Effector memory CD8-positive, alpha-beta T cell (primary cell): ENCODE results near the gene NTN3.

Experiments
- ATAC-seq: fragments of 150-1000 bp; cut with Tn5 transposase; replicated peaks from 2 replicates; pipeline ENCODE4 v1.10.0; 2021; ENCODE audit warnings: mild to moderate bottlenecking, moderate library complexity
- DNase-seq, 3 experiments: peaks; one replicate each; pipeline ENCODE4 v3.0.0; 2021
- H3K27ac Mint-ChIP-seq, 2 donors: one replicate each; pipeline ENCODE4 v1.8.0; 2022; ENCODE audit warnings: mild to moderate bottlenecking in 2 of 2, mixed read lengths in 2 of 2, moderate library complexity in 2 of 2
- H3K27me3 Mint-ChIP-seq, 2 donors: one replicate each; pipeline ENCODE4 v1.8.0; 2022; ENCODE audit warnings: mixed read lengths in 2 of 2
- H3K36me3 Mint-ChIP-seq: one replicate; pipeline ENCODE4 v1.8.0; 2022; ENCODE audit warnings: mild to moderate bottlenecking, moderate library complexity, mixed read lengths; ENCODE audit not compliant: insufficient read depth
- H3K4me1 Mint-ChIP-seq, 2 donors: one replicate each; pipeline ENCODE4 v1.8.0; 2022; ENCODE audit warnings: low read depth in 2 of 2, mixed read lengths in 2 of 2
- H3K4me3 Mint-ChIP-seq, 2 donors: one replicate each; pipeline ENCODE4 v1.8.0; 2022; ENCODE audit warnings: mild to moderate bottlenecking in 2 of 2, mixed read lengths in 2 of 2, moderate library complexity in 2 of 2
- H3K9me3 Mint-ChIP-seq, 2 donors: one replicate each; pipeline ENCODE4 v1.8.0; 2022; ENCODE audit warnings: mixed read lengths in 2 of 2

NTN3 gene

GRCh38 chr16:2494616-2495015, 23.5 kb downstream of the NTN3 start:
- Mint-ChIP-seq H3K27me3 (no peaks in the 10 kb centered on the region), H3K36me3 (peaks cover 3% of the 10 kb centered on the region), H3K27ac (no peak overlapping the region), H3K4me1 (no peaks in the 10 kb centered on the region), H3K9me3 (no peaks in the 10 kb centered on the region), H3K4me3 (no peak overlapping the region)
- no peak for DNase-seq
- no peak for ATAC-seq

- Mint-ChIP-seq H3K36me3 (peaks cover 3% of the 10 kb centered on the region), H3K27ac (no peak overlapping the region), H3K4me1 (no peaks in the 10 kb centered on the region), H3K27me3 (no peaks in the 10 kb centered on the region), H3K4me3 (no peak overlapping the region), H3K9me3 (no peaks in the 10 kb centered on the region)
- no peak for DNase-seq
- no peak for ATAC-seq
Observed at GRCh38 chr16:2495041-2495440, 23.9 kb downstream of the NTN3 start.

GRCh38 chr16:2496223-2497115, 25.4 kb downstream of the NTN3 start:
- Mint-ChIP-seq H3K4me1 (peaks cover 0 to 2% of the 10 kb centered on the region in 2 donors), H3K27me3 (no peaks in the 10 kb centered on the region), H3K27ac (no peak overlapping the region), H3K36me3 (peaks cover 3% of the 10 kb centered on the region), H3K9me3 (no peaks in the 10 kb centered on the region), H3K4me3 (no peak overlapping the region)
- DNase-seq (no peak), ATAC-seq (no peak)

GRCh38 chr16:2497116-2497630, 26.1 kb downstream of the NTN3 start:
- Mint-ChIP-seq H3K9me3 (no peaks in the 10 kb centered on the region), H3K4me3 (no peak overlapping the region), H3K27me3 (no peaks in the 10 kb centered on the region), H3K36me3 (peaks cover 3% of the 10 kb centered on the region), H3K27ac (peak overlapping the region in 1 of 2 donors; percentile 53), H3K4me1 (peaks cover 0 to 2% of the 10 kb centered on the region in 2 donors)
- DNase-seq = no peak
- ATAC-seq = no peak

GRCh38 chr16:2497695-2498484, 26.8 kb downstream of the NTN3 start:
- ATAC-seq = no peak
- Mint-ChIP-seq H3K27me3 (no peaks in the 10 kb centered on the region), H3K27ac (peak overlapping the region in 1 of 2 donors; percentile 53), H3K4me1 (peaks cover 0 to 2% of the 10 kb centered on the region in 2 donors), H3K4me3 (no peak overlapping the region), H3K36me3 (peaks cover 3% of the 10 kb centered on the region), H3K9me3 (no peaks in the 10 kb centered on the region)
- no peak for DNase-seq

GRCh38 chr16:2498531-2499253, 27.6 kb downstream of the NTN3 start:
- H3K36me3 Mint-ChIP-seq = peaks cover 3% of the 10 kb centered on the region
- H3K27me3 Mint-ChIP-seq = no peaks in the 10 kb centered on the region
- no peak for DNase-seq
- no peaks in the 10 kb centered on the region for H3K9me3 Mint-ChIP-seq
- peaks cover 0 to 2% of the 10 kb centered on the region in 2 donors for H3K4me1 Mint-ChIP-seq
- no peak for ATAC-seq
- H3K4me3 Mint-ChIP-seq = no peak overlapping the region
- H3K27ac Mint-ChIP-seq = no peak overlapping the region

- H3K9me3 Mint-ChIP-seq = no peaks in the 10 kb centered on the region
- H3K27ac Mint-ChIP-seq = no peak overlapping the region
- no peak overlapping the region for H3K4me3 Mint-ChIP-seq
- ATAC-seq = no peak
- H3K27me3 Mint-ChIP-seq = no peaks in the 10 kb centered on the region
- H3K36me3 Mint-ChIP-seq = peaks cover 3% of the 10 kb centered on the region
- DNase-seq = no peak
- H3K4me1 Mint-ChIP-seq = peaks cover 0 to 2% of the 10 kb centered on the region in 2 donors
Observed at GRCh38 chr16:2499454-2499853, 28.4 kb downstream of the NTN3 start.

- peak overlapping the region in 1 of 2 donors; percentile 35 for H3K27ac Mint-ChIP-seq
- no peaks in the 10 kb centered on the region for H3K27me3 Mint-ChIP-seq
- no peak for DNase-seq
- H3K4me3 Mint-ChIP-seq = no peak overlapping the region
- H3K4me1 Mint-ChIP-seq = peaks cover 0 to 2% of the 10 kb centered on the region in 2 donors
- no peak for ATAC-seq
- H3K36me3 Mint-ChIP-seq = peaks cover 6% of the 10 kb centered on the region
- no peaks in the 10 kb centered on the region for H3K9me3 Mint-ChIP-seq
Observed at GRCh38 chr16:2499890-2500429, 28.9 kb downstream of the NTN3 start.

- peak overlapping the region in 1 of 2 donors; percentile 35 for H3K27ac Mint-ChIP-seq
- ATAC-seq (no peak), DNase-seq (no peak)
- H3K4me3 Mint-ChIP-seq = no peak overlapping the region
- H3K27me3 Mint-ChIP-seq = no peaks in the 10 kb centered on the region
- peaks cover 6% of the 10 kb centered on the region for H3K36me3 Mint-ChIP-seq
- peaks cover 0 to 2% of the 10 kb centered on the region in 2 donors for H3K4me1 Mint-ChIP-seq
- H3K9me3 Mint-ChIP-seq = no peaks in the 10 kb centered on the region
Observed at GRCh38 chr16:2500430-2500917, 29.4 kb downstream of the NTN3 start.

- Mint-ChIP-seq H3K36me3 (peaks cover 6% of the 10 kb centered on the region), H3K27me3 (no peaks in the 10 kb centered on the region), H3K27ac (no peak overlapping the region), H3K4me3 (no peak overlapping the region), H3K4me1 (peaks cover 0 to 2% of the 10 kb centered on the region in 2 donors), H3K9me3 (no peaks in the 10 kb centered on the region)
- peak; percentile 99 for ATAC-seq
- peak; percentile 76 to 84 (median 80) for DNase-seq
Observed at GRCh38 chr16:2500918-2501750, 30.0 kb downstream of the NTN3 start.

GRCh38 chr16:2501946-2502895, 31.1 kb downstream of the NTN3 start:
- Mint-ChIP-seq H3K36me3 (peaks cover 6% of the 10 kb centered on the region), H3K27me3 (no peaks in the 10 kb centered on the region), H3K4me1 (peaks cover 0 to 2% of the 10 kb centered on the region in 2 donors), H3K4me3 (no peak overlapping the region), H3K27ac (no peak overlapping the region), H3K9me3 (no peaks in the 10 kb centered on the region)
- ATAC-seq = no peak
- no peak for DNase-seq
